HEK293 (cell line): ENCODE data around the gene DAAM1.

ENCODE experiments used
- CTCF ChIA-PET: fragments of 350-600 bp; formaldehyde crosslinking; extraction: SDS; loops from one replicate; lab custom pipeline; 2021; ENCODE audit warnings: antibody characterized with exemption; lab: Yijun Ruan, JAX
- POLR2A ChIA-PET: fragments of 300-600 bp; formaldehyde crosslinking; extraction: SDS; loops from one replicate; lab custom pipeline; 2020; ENCODE audit warnings: antibody characterized with exemption, inconsistent platforms; lab: Yijun Ruan, JAX
- H3K27ac ChIP-seq: fragments of 200-500 bp; sonication (Bioruptor generic); 2 replicates; pipeline ENCODE4 v1.5.1; 2014; ENCODE audit warnings: low read depth, low read length, control low read depth, inconsistent platforms; ENCODE audit errors: extremely low read depth
- H3K36me3 ChIP-seq, 2 experiments: fragments of 200-500 bp in 1 of 2; sonication (Bioruptor generic) in 1 of 2; 1 replicate in 1 of 2; 2 replicates in 1 of 2; pipeline ENCODE4 v1.5.1; 2014 to 2017; ENCODE audit warnings: inconsistent platforms in 2 of 2, low read length in 2 of 2; ENCODE audit not compliant: control insufficient read depth in 2 of 2, insufficient read depth in 1 of 2
- H3K4me1 ChIP-seq: fragments of 200-500 bp; sonication (Bioruptor generic); 2 replicates; pipeline ENCODE4 v1.5.1; 2014; ENCODE audit warnings: mild to moderate bottlenecking, low read length, inconsistent platforms; ENCODE audit not compliant: control insufficient read depth, insufficient read depth
- H3K4me3 ChIP-seq: 2 replicates; pipeline ENCODE4 v1.5.1; 2011; ENCODE audit warnings: low read depth, mild to moderate bottlenecking, control low read depth, low read length, moderate library complexity
- H3K9me3 ChIP-seq: fragments of 200-500 bp; sonication (Bioruptor generic); 2 replicates; pipeline ENCODE4 v1.5.1; 2014; ENCODE audit warnings: low read depth, low read length, inconsistent platforms; ENCODE audit not compliant: control insufficient read depth, insufficient read depth
- ATF2 ChIP-seq: fragments of 450-650 bp; formaldehyde crosslinking; IDR thresholded peaks from 2 replicates; pipeline ENCODE4 v1.5.1; 2016; ENCODE audit warnings: missing biosample characterization, missing genetic modification characterization, low read depth
- BCL11A ChIP-seq: fragments of 450-650 bp; formaldehyde crosslinking; IDR thresholded peaks from 2 replicates; pipeline ENCODE4 v1.5.1; 2016; ENCODE audit warnings: low read depth, missing biosample characterization, missing genetic modification characterization
- GLI2 ChIP-seq: fragments of 450-650 bp; formaldehyde crosslinking; IDR thresholded peaks from 2 replicates; pipeline ENCODE4; 2017; ENCODE audit warnings: missing biosample characterization, missing genetic modification characterization, low read depth, borderline replicate concordance
- HOXA7 ChIP-seq: sonication (generic); formaldehyde crosslinking; IDR thresholded peaks from 2 replicates; pipeline ENCODE4 v1.8.1; 2022; ENCODE audit warnings: missing genetic modification reagents, borderline replicate concordance
- PRDM1 ChIP-seq: fragments of 450-650 bp; formaldehyde crosslinking; IDR thresholded peaks from 2 replicates; pipeline ENCODE4; 2016; ENCODE audit warnings: missing biosample characterization, missing genetic modification characterization
- PRDM10 ChIP-seq: fragments of 450-650 bp; formaldehyde crosslinking; IDR thresholded peaks from 2 replicates; pipeline ENCODE4 v1.5.1; 2016; ENCODE audit warnings: missing biosample characterization, missing genetic modification characterization
- YY2 ChIP-seq: fragments of 450-650 bp; formaldehyde crosslinking; IDR thresholded peaks from 2 replicates; pipeline ENCODE4 v1.5.1; 2016; ENCODE audit warnings: missing biosample characterization, missing genetic modification characterization
- ZNF184 ChIP-seq: fragments of 450-650 bp; IDR thresholded peaks from 2 replicates; pipeline ENCODE4 v1.5.1; 2018; ENCODE audit warnings: missing biosample characterization, mild to moderate bottlenecking, missing genetic modification characterization
- ZNF239 ChIP-seq: fragments of 450-650 bp; formaldehyde crosslinking; IDR thresholded peaks from 2 replicates; pipeline ENCODE4 v1.5.1; 2016; ENCODE audit warnings: missing biosample characterization, missing genetic modification characterization
- ZNF26 ChIP-seq: fragments of 450-650 bp; formaldehyde crosslinking; IDR thresholded peaks from 2 replicates; pipeline ENCODE4 v1.5.1; 2016; ENCODE audit warnings: missing biosample characterization, missing genetic modification characterization
- ZNF311 ChIP-seq: fragments of 450-650 bp; formaldehyde crosslinking; IDR thresholded peaks from 2 replicates; pipeline ENCODE4 v1.5.1; 2017; ENCODE audit warnings: missing biosample characterization, missing genetic modification characterization, borderline replicate concordance
- ZNF362 ChIP-seq: fragments of 450-650 bp; formaldehyde crosslinking; IDR thresholded peaks from 2 replicates; pipeline ENCODE4 v1.5.1; 2016; ENCODE audit warnings: missing biosample characterization, missing genetic modification characterization
- ZNF394 ChIP-seq: fragments of 450-650 bp; formaldehyde crosslinking; IDR thresholded peaks from 2 replicates; pipeline ENCODE4 v1.5.1; 2016; ENCODE audit warnings: missing biosample characterization, missing genetic modification characterization, mild to moderate bottlenecking, moderate library complexity, borderline replicate concordance
- ZNF624 ChIP-seq: fragments of 450-650 bp; formaldehyde crosslinking; IDR thresholded peaks from 2 replicates; pipeline ENCODE4 v1.5.1; 2017; ENCODE audit warnings: missing biosample characterization, missing genetic modification characterization
- ZNF654 ChIP-seq: fragments of 450-650 bp; formaldehyde crosslinking; IDR thresholded peaks from 2 replicates; pipeline ENCODE4 v1.5.1; 2016; ENCODE audit warnings: low read depth, missing biosample characterization, missing genetic modification characterization
- ZNF747 ChIP-seq: fragments of 450-650 bp; formaldehyde crosslinking; IDR thresholded peaks from 2 replicates; pipeline ENCODE4 v1.5.1; 2016; ENCODE audit warnings: missing biosample characterization, missing genetic modification characterization
- ZSCAN4 ChIP-seq: fragments of 450-650 bp; formaldehyde crosslinking; IDR thresholded peaks from 2 replicates; pipeline ENCODE4 v1.5.1; 2017; ENCODE audit warnings: missing biosample characterization, missing genetic modification characterization

The DAAM1 gene

GRCh38 chr14:59336098-59336497 is 147.6 kb downstream of the DAAM1 start (continued):
- no peak for TF ChIP-seq YY2

GRCh38 chr14:59336706-59337105 is 148.2 kb downstream of the DAAM1 start:
- Histone ChIP-seq H3K9me3 (no peaks in the 10 kb centered on the region), H3K36me3 (peaks cover 0 to 6% of the 10 kb centered on the region in 2 experiments; a peak in 1 of 3 replicates), H3K4me3 (no peak overlapping the region), H3K4me1 (0 out of 2 replicates have a peak, but pooled peaks cover 3% of the 10 kb centered on the region)
- ChIA-PET CTCF (interaction anchor here (0.6 to 1.9 kb wide), 2 partner anchors 93 to 316 kb away, joined by 3 to 5 read pairs; no protein-coding TSS in a partner anchor), POLR2A (no interaction called here)
- no peak for TF ChIP-seq ZNF239
- no peak for TF ChIP-seq GLI2 (tag by site-specific recombination)
- no peak for TF ChIP-seq ZNF654
- TF ChIP-seq ATF2: no peak
- no peak for TF ChIP-seq ZNF624 (tag by site-specific recombination)
- no peak for TF ChIP-seq BCL11A (tag by site-specific recombination)
- no peak for TF ChIP-seq ZNF394 (tag by site-specific recombination)
- TF ChIP-seq PRDM10: no peak
- no peak for TF ChIP-seq HOXA7
- TF ChIP-seq ZSCAN4: no peak
- no peak for TF ChIP-seq PRDM1 (tag by site-specific recombination)
- no peak for TF ChIP-seq ZNF362 (tag by site-specific recombination)
- no peak for TF ChIP-seq ZNF747 (tag by site-specific recombination)
- TF ChIP-seq ZNF184: no peak
- no peak for TF ChIP-seq ZNF311
- no peak for TF ChIP-seq ZNF26 (tag by site-specific recombination)
- TF ChIP-seq, all 188 proteins: peak for 0
- no peak overlapping the region for H3K27ac ChIP-seq
